Measurements from ENCODE around the gene ZNF311.

GRCh38 chr6:28947067-28947765, 57.9 kb downstream of the ZNF311 start:
- TF ChIP-seq, protein P1, sequence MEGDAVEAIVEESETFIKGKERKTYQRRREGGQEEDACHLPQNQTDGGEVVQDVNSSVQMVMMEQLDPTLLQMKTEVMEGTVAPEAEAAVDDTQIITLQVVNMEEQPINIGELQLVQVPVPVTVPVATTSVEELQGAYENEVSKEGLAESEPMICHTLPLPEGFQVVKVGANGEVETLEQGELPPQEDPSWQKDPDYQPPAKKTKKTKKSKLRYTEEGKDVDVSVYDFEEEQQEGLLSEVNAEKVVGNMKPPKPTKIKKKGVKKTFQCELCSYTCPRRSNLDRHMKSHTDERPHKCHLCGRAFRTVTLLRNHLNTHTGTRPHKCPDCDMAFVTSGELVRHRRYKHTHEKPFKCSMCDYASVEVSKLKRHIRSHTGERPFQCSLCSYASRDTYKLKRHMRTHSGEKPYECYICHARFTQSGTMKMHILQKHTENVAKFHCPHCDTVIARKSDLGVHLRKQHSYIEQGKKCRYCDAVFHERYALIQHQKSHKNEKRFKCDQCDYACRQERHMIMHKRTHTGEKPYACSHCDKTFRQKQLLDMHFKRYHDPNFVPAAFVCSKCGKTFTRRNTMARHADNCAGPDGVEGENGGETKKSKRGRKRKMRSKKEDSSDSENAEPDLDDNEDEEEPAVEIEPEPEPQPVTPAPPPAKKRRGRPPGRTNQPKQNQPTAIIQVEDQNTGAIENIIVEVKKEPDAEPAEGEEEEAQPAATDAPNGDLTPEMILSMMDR (IDR thresholded peaks at IDR 0.05): no peak
- TF ChIP-seq POLR2AphosphoS5 (IDR thresholded peaks at IDR 0.05): no peak
- TF ChIP-seq POLR2A (IDR thresholded peaks at IDR 0.05): no peak
